PC-9 (cell line): ENCODE measurements around the gene RSBN1L. TPM values are rescaled to one million over a fixed set of nuclear protein-coding genes. Genes with fewer than 3 reads are reported as not detected.

Experiments used
- BruUV-seq: library from RNA; stranded (reverse); fragments of 400-500 nt; replicated peaks from 2 replicates; lab custom pipeline; 2021; lab: Mats Ljungman, UMichigan
- CTCF ChIA-PET: fragments of 300-600 bp; sonication (Branson Sonifier 250); formaldehyde crosslinking; loops from one replicate; lab custom pipeline; 2022; ENCODE audit warnings: antibody characterized with exemption; lab: Charles Lee
- POLR2A ChIA-PET: fragments of 300-600 bp; sonication (Branson Sonifier 250); formaldehyde crosslinking; loops from one replicate; lab custom pipeline; 2022; ENCODE audit warnings: antibody characterized with exemption; ENCODE audit not compliant: unreplicated experiment; lab: Charles Lee
- DNase-seq, 2 experiments: peaks; one replicate each; pipeline versions ENCODE4 v3.0.0 to v3.0.0-alpha.2; 2015 to 2022; ENCODE audit warnings: mixed read lengths in 1 of 2
- H2AFZ ChIP-seq: fragments of 200-600 bp; sonication (generic); 2 replicates; pipeline ENCODE4 v1.8.1; 2017; ENCODE audit warnings: antibody characterized with exemption
- H3F3A ChIP-seq: fragments of 200-600 bp; sonication (generic); 2 replicates; pipeline ENCODE4 v1.8.1; 2017; ENCODE audit warnings: antibody characterized with exemption, mild to moderate bottlenecking, low read depth; ENCODE audit not compliant: insufficient read depth
- H3K27ac ChIP-seq: fragments of 200-600 bp; sonication (generic); 2 replicates; pipeline ENCODE4 v1.6.1; 2016; ENCODE audit warnings: mixed run types
- H3K27me3 ChIP-seq: fragments of 200-600 bp; sonication (generic); 2 replicates; pipeline ENCODE4 v1.6.1; 2016; ENCODE audit warnings: low read depth, mixed run types; ENCODE audit not compliant: insufficient read depth
- H3K36me3 ChIP-seq: fragments of 200-600 bp; sonication (generic); 2 replicates; pipeline ENCODE4 v1.6.1; 2016; ENCODE audit warnings: low read depth, mixed run types
- H3K4me1 ChIP-seq: fragments of 200-600 bp; sonication (generic); replicated peaks from 2 replicates; pipeline ENCODE4 v1.6.1; 2016; ENCODE audit warnings: mixed run types; ENCODE audit not compliant: insufficient read depth
- H3K4me2 ChIP-seq: fragments of 200-600 bp; sonication (generic); 2 replicates; pipeline ENCODE4 v1.6.1; 2017; ENCODE audit warnings: mixed run types
- H3K4me3 ChIP-seq: fragments of 200-600 bp; sonication (generic); 2 replicates; pipeline ENCODE4 v1.6.1; 2016; ENCODE audit warnings: mixed run types
- H3K79me2 ChIP-seq: fragments of 200-600 bp; sonication (generic); 2 replicates; pipeline ENCODE4 v1.6.1; 2017; ENCODE audit warnings: low read depth, mixed run types
- H3K9me2 ChIP-seq: fragments of 200-600 bp; sonication (generic); 2 replicates; pipeline ENCODE4 v1.8.1; 2017; ENCODE audit warnings: mild to moderate bottlenecking; ENCODE audit not compliant: insufficient read depth
- H3K9me3 ChIP-seq: fragments of 200-600 bp; sonication (generic); 2 replicates; pipeline ENCODE4 v1.8.1; 2016; ENCODE audit warnings: low read depth; ENCODE audit not compliant: insufficient read depth
- H4K20me1 ChIP-seq: fragments of 200-600 bp; sonication (generic); 2 replicates; pipeline ENCODE4 v1.8.1; 2017; ENCODE audit not compliant: insufficient read depth
- EZH2 ChIP-seq: fragments of 200-600 bp; sonication (generic); IDR thresholded peaks from 2 replicates; pipeline ENCODE4 v1.8.0; 2017; ENCODE audit warnings: antibody characterized with exemption, low read depth
- intact Hi-C: fragments of 100-400 bp; cut with micrococcal nuclease; formaldehyde crosslinking; loops from one replicate; pipeline ENCODE4 v1.10.0; 2022; ENCODE audit not compliant: unreplicated experiment
- total RNA-seq: library from RNA; stranded (reverse); gene quantifications from 2 replicates; pipeline ENCODE4 v1.2.3, GENCODE V29; 2021
- TF ChIP-seq, protein P1 (sequence below): fragments of 200-600 bp; sonication (generic); conservative IDR thresholded peaks from 2 replicates; pipeline ENCODE4 v1.6.1; 2017; ENCODE audit warnings: mixed run types, antibody characterized with exemption, mild to moderate bottlenecking, moderate library complexity

Gene RSBN1L
- total RNA-seq, 1 experiment from 2014 or later: 20.7 TPM

GRCh38 chr7:77727527-77727926 is 31.3 kb downstream of the RSBN1L start:
- Histone ChIP-seq H3K4me2 (no peak overlapping the region), H3K9me2 (no peaks in the 10 kb centered on the region), H3K36me3 (no peaks in the 10 kb centered on the region), H3K79me2 (peaks cover 66% of the 10 kb centered on the region), H3K27ac (no peak overlapping the region), H3F3A (no peaks in the 10 kb centered on the region; the same call in 1 of the 2 replicates), H3K4me1 (no peaks in the 10 kb centered on the region), H3K4me3 (no peak overlapping the region), H2AFZ (no peak overlapping the region), H4K20me1 (no peaks in the 10 kb centered on the region), H3K27me3 (no peaks in the 10 kb centered on the region), H3K9me3 (no peaks in the 10 kb centered on the region)
- no TSS peak for BruUV-seq
- ChIA-PET CTCF (no interaction called here), POLR2A (no interaction called here)
- no peak for DNase-seq
- TF ChIP-seq EZH2: no peak
- TF ChIP-seq, protein P1, sequence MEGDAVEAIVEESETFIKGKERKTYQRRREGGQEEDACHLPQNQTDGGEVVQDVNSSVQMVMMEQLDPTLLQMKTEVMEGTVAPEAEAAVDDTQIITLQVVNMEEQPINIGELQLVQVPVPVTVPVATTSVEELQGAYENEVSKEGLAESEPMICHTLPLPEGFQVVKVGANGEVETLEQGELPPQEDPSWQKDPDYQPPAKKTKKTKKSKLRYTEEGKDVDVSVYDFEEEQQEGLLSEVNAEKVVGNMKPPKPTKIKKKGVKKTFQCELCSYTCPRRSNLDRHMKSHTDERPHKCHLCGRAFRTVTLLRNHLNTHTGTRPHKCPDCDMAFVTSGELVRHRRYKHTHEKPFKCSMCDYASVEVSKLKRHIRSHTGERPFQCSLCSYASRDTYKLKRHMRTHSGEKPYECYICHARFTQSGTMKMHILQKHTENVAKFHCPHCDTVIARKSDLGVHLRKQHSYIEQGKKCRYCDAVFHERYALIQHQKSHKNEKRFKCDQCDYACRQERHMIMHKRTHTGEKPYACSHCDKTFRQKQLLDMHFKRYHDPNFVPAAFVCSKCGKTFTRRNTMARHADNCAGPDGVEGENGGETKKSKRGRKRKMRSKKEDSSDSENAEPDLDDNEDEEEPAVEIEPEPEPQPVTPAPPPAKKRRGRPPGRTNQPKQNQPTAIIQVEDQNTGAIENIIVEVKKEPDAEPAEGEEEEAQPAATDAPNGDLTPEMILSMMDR: no peak
- intact Hi-C loops: no loop called here

GRCh38 chr7:77727936-77728701 is 31.9 kb downstream of the RSBN1L start:
- no peaks in the 10 kb centered on the region for H3F3A ChIP-seq
- no peaks in the 10 kb centered on the region for H3K4me1 ChIP-seq
- POLR2A ChIA-PET: no interaction called here
- no peaks in the 10 kb centered on the region for H3K9me3 ChIP-seq
- DNase-seq: no peak
- H2AFZ ChIP-seq: no peak overlapping the region
- peaks cover 67% of the 10 kb centered on the region for H3K79me2 ChIP-seq
- intact Hi-C loops: no loop called here
- TF ChIP-seq EZH2: no peak
- TF ChIP-seq, protein P1: no peak
- H4K20me1 ChIP-seq: no peaks in the 10 kb centered on the region
- H3K27ac ChIP-seq: no peak overlapping the region
- no peak overlapping the region for H3K4me2 ChIP-seq
- no TSS peak for BruUV-seq
- H3K36me3 ChIP-seq: no peaks in the 10 kb centered on the region
- CTCF ChIA-PET: no interaction called here
- H3K9me2 ChIP-seq: no peaks in the 10 kb centered on the region
- H3K27me3 ChIP-seq: no peaks in the 10 kb centered on the region
- H3K4me3 ChIP-seq: no peak overlapping the region

DNA sequence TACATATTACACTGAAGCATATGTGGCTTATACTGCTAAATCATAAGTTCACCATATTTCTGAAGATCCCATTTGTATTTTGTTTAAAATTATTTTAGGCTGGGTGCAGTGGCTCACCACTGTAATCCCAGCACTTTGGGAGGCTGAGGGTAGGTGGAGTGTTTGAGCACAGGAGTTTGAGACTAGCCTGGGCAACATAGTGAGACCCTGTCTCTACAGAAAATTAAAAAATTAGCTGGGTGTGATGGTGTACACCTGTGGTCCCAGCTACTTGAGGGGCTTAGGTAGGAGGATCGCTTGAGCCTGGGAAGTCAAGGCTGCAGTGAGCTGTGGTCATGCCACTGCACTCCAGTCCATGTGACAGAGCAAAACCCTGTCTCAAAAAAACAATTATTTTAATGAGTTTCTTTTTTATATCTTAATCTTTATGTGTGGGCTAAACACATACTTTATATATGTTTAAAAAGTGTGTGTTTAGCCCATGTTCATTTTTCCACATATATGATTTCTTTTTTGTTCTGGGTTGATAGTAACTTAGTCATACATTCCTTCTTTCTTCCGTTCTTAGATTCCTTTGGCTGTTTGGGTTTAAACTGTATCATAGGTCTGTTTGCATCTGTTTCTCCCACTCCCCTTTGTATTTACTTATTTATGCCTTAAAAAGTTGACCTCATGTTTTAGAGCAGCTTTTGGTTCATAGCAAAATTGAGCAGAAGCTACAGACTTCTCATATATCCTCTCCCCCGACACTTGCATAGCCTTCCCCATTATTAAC is 33.5 kb downstream of the RSBN1L start:
- no TSS peak for BruUV-seq
- TF ChIP-seq, protein P1: no peak
- TF ChIP-seq EZH2: no peak
- Histone ChIP-seq H2AFZ (no peak overlapping the region), H3K4me2 (no peak overlapping the region), H3K36me3 (no peaks in the 10 kb centered on the region), H4K20me1 (peaks cover 3% of the 10 kb centered on the region; the same call in 1 of the 2 replicates), H3K27me3 (no peaks in the 10 kb centered on the region), H3F3A (no peaks in the 10 kb centered on the region), H3K4me3 (no peak overlapping the region), H3K4me1 (no peaks in the 10 kb centered on the region), H3K9me3 (no peaks in the 10 kb centered on the region), H3K79me2 (peaks cover 69% of the 10 kb centered on the region), H3K9me2 (no peaks in the 10 kb centered on the region), H3K27ac (no peak overlapping the region)
- intact Hi-C loops: no loop called here
- ChIA-PET POLR2A (no interaction called here), CTCF (no interaction called here)
- DNase-seq: no peak
